K562 (cell line): ENCODE measurements around the gene ADRM1. TPM values are rescaled to one million over a fixed set of nuclear protein-coding genes. Genes with fewer than 3 reads are reported as not detected.

ENCODE experiments used
- ARHGAP35 ChIP-seq: fragments of 450-650 bp; IDR thresholded peaks from 2 replicates; pipeline ENCODE4 v1.6.1; 2018; ENCODE audit not compliant: partially characterized antibody
- BDP1 ChIP-seq: IDR thresholded peaks from 3 replicates; pipeline ENCODE4 v1.6.1; 2011; ENCODE audit not compliant: insufficient read length, insufficient read depth
- BMI1 ChIP-seq: fragments of 150-350 bp; IDR thresholded peaks from 2 replicates; pipeline ENCODE4 v1.6.1; 2014; ENCODE audit warnings: low read length
- DPF2 ChIP-seq: fragments of 450-650 bp; IDR thresholded peaks from 2 replicates; pipeline ENCODE4 v1.6.1; 2016
- GABPA ChIP-seq: fragments of 200-800 bp; sonication (Bioruptor generic); conservative IDR thresholded peaks from 2 replicates; pipeline ENCODE4 v1.6.1; 2016; ENCODE audit warnings: low read depth, missing genetic modification characterization, missing compliant biosample characterization
- HDAC8 ChIP-seq: fragments of 450-650 bp; IDR thresholded peaks from 2 replicates; pipeline ENCODE4 v1.6.1; 2016; ENCODE audit warnings: mild to moderate bottlenecking, missing genetic modification characterization, moderate library complexity, missing compliant biosample characterization
- MCM7 ChIP-seq, 2 experiments: fragments of 450-650 bp; IDR thresholded peaks; 2 replicates each; pipeline ENCODE4 v1.6.1; 2016 to 2018
- MLX ChIP-seq, 2 experiments: fragments of 450-650 bp in 1 of 2; sonication (generic) in 1 of 2; formaldehyde crosslinking; conservative IDR thresholded peaks; 2 replicates each; pipeline versions ENCODE4 v1.4.0 to v1.8.1; 2020 to 2022; ENCODE audit warnings: mild to moderate bottlenecking in 1 of 2, missing genetic modification reagents in 1 of 2
- MTA3 ChIP-seq: fragments of 450-650 bp; formaldehyde crosslinking; IDR thresholded peaks from 2 replicates; pipeline ENCODE4 v1.6.1; 2017; ENCODE audit warnings: mild to moderate bottlenecking, borderline replicate concordance
- NFIX ChIP-seq: fragments of 250-450 bp; sonication (Bioruptor Pico); IDR thresholded peaks from 2 replicates; pipeline ENCODE4 v1.4.0; 2020; ENCODE audit warnings: low read depth, mild to moderate bottlenecking, moderate library complexity
- PATZ1 ChIP-seq: fragments of 250-450 bp; sonication (Bioruptor Pico); IDR thresholded peaks from 2 replicates; pipeline ENCODE4 v1.5.0; 2020; ENCODE audit warnings: mild to moderate bottlenecking, borderline replicate concordance
- SMARCB1 ChIP-seq: IDR thresholded peaks from 2 replicates; pipeline ENCODE4 v1.6.1; 2011; ENCODE audit warnings: improper control_type of control experiment, low read depth; ENCODE audit not compliant: insufficient read length
- SUPT5H ChIP-seq: fragments of 450-650 bp; IDR thresholded peaks from 2 replicates; pipeline ENCODE4 v1.6.1; 2016
- TCF7 ChIP-seq: sonication (generic); IDR thresholded peaks from 2 replicates; pipeline ENCODE4 v1.6.1; 2016; ENCODE audit warnings: antibody characterized with exemption, borderline replicate concordance
- TEAD2 ChIP-seq: fragments of 450-650 bp; IDR thresholded peaks from 2 replicates; pipeline ENCODE4 v1.6.1; 2016; ENCODE audit warnings: missing genetic modification characterization, control low read depth, missing compliant biosample characterization
- UBTF ChIP-seq, 2 experiments: IDR thresholded peaks; 2 replicates each; pipeline ENCODE4 v1.6.1; 2012; ENCODE audit warnings: improper control_type of control experiment in 2 of 2, low read depth in 2 of 2, low read length in 2 of 2, borderline replicate concordance in 1 of 2
- ZNF197 ChIP-seq: fragments of 200-800 bp; sonication (Bioruptor generic); IDR thresholded peaks from 2 replicates; pipeline ENCODE4 v1.6.1; 2016; ENCODE audit warnings: low read depth, missing genetic modification characterization, missing compliant biosample characterization
- ZNF384 ChIP-seq: IDR thresholded peaks from 2 replicates; pipeline ENCODE4 v1.6.1; 2012; ENCODE audit warnings: low read depth, low read length, improper control_type of control experiment
- ZNF431 ChIP-seq: sonication (generic); formaldehyde crosslinking; IDR thresholded peaks from 2 replicates; pipeline ENCODE4 v1.8.0; 2022; ENCODE audit warnings: mild to moderate bottlenecking, missing genetic modification reagents
- polyA plus RNA-seq, 8 experiments: library from polyadenylated mRNA; depleted of rRNA in 4 of 8; stranded (reverse) in 5 of 8; unstranded in 3 of 8; fragments of >200 nt; fragmentation: Nextera tagmentation in 2 of 8; fragmentation: Illumina TruSeq in 1 of 8; extraction: Ambion mirVana in 2 of 8; extraction: Trizol in 1 of 8; gene quantifications; 2 replicates each; pipeline versions ENCODE4 v1.2.1 to v1.2.3, GENCODE V29; 2011 to 2014; ENCODE audit warnings: inconsistent platforms in 1 of 8, missing spikeins in 1 of 8
- total RNA-seq, 7 experiments: library from RNA; depleted of rRNA in 6 of 7; stranded (reverse); fragments of >200 nt in 6 of 7; fragmentation: Illumina TruSeq in 2 of 7; extraction: Trizol in 2 of 7; gene quantifications; 2 replicates each; pipeline versions ENCODE4 v1.2.1 to v1.2.3, GENCODE V29; 2011 to 2021; ENCODE audit warnings: low replicate concordance in 1 of 7
- TF ChIP-seq, protein P1 (sequence below), 2 experiments: fragments of 450-650 bp in 1 of 2; sonication (generic) in 1 of 2; formaldehyde crosslinking in 1 of 2; IDR thresholded peaks in 1 of 2; conservative IDR thresholded peaks in 1 of 2; 2 replicates each; pipeline versions ENCODE4 v1.6.1 to v1.8.1; 2016 to 2023; ENCODE audit warnings: mild to moderate bottlenecking in 2 of 2, moderate library complexity in 2 of 2, inconsistent platforms in 1 of 2, missing genetic modification reagents in 1 of 2
- TF ChIP-seq, protein P2 (sequence below): fragments of 450-650 bp; IDR thresholded peaks from 2 replicates; pipeline ENCODE4 v1.6.1; 2016; ENCODE audit warnings: antibody characterized with exemption

The ADRM1 gene
- total and polyA plus RNA-seq, 9 of the 15 experiments (the other 6 are each of a cell fraction or from before 2014, with no cell fraction given), result 5.0 to 223 (median 67.4) TPM

DNA sequence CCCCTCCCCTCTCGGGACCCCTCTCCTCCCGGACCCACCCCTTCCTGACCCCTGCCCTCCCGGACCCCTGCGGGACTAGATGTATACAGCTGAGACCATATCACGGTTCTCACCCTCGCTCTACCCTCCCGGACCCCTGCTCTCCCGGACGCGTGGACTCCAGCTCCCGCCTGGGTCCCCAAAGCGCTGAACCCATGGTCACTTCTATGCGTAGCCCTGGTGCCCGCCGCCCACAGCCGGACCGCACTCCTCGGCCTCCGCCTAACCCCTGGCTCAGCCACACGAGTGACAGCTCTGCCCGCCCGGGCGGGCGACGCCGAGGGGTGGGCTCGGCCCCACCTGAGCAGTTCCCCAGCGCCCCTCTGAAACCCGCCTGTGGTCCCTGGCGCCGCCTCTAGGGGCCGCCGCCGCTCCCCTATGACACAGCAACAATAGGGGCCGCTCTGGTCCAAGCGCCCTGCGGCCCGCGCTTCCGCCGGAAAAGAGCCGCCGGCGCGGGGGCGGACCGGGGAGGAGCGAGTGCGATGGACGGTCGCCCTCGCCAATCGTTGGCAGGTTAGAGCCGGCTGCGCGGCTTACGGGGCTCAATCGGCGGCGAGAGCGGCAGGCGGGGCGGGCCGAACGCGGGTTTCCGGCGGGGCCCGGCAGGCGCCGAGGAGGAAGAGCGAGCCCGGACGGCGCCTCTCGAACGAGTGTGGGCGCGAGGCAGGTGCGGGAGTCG lies at the start of gene ADRM1 (continued):
- TF ChIP-seq, protein P1, sequence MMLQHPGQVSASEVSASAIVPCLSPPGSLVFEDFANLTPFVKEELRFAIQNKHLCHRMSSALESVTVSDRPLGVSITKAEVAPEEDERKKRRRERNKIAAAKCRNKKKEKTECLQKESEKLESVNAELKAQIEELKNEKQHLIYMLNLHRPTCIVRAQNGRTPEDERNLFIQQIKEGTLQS (IDR thresholded peaks at IDR 0.05), result no peak
- TF ChIP-seq, protein P1 (CRISPR knock-in tag; conservative IDR thresholded peaks at IDR 0.05), result no peak
- no peak for TF ChIP-seq SMARCB1
- TF ChIP-seq TEAD2, result no peak
- TF ChIP-seq, protein P2, sequence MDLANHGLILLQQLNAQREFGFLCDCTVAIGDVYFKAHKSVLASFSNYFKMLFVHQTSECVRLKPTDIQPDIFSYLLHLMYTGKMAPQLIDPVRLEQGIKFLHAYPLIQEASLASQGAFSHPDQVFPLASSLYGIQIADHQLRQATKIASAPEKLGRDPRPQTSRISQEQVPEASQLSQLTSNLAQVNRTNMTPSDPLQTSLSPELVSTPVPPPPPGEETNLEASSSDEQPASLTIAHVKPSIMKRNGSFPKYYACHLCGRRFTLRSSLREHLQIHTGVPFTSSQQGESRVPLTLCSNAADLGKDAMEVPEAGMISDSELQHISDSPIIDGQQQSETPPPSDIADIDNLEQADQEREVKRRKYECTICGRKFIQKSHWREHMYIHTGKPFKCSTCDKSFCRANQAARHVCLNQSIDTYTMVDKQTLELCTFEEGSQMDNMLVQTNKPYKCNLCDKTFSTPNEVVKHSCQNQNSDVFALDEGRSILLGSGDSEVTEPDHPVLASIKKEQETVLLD, result peak; percentile 39; the same call in 1 of the 2 replicates
- TF ChIP-seq MTA3, result peak; percentile 89
- no peak for TF ChIP-seq NFIX (CRISPR knock-in tag)
- TF ChIP-seq ZNF384, result no peak
- no peak for TF ChIP-seq MCM7 (IDR thresholded peaks at IDR 0.05)
- no peak for TF ChIP-seq PATZ1 (CRISPR knock-in tag)
- TF ChIP-seq GABPA (tag), result peak; percentile 99
- TF ChIP-seq TCF7, result 0 out of 2 replicates have a peak, but pooled peaks have one; percentile 52
- TF ChIP-seq ZNF197, result no peak
- no peak for TF ChIP-seq ARHGAP35
- no peak for TF ChIP-seq DPF2
- TF ChIP-seq BMI1, result no peak
- TF ChIP-seq UBTF (IDR thresholded peaks at IDR 0.05; ENCODE audit: borderline replicate concordance in 1 of 2, low read depth in 2 of 2, low read length in 2 of 2), result peak in 1 of 2 experiments; percentile 27; a peak in 1 of 4 replicates
- no peak for TF ChIP-seq MLX (CRISPR knock-in tag; conservative IDR thresholded peaks at IDR 0.05)
- TF ChIP-seq BDP1, result no peak
- TF ChIP-seq ZNF431 (CRISPR knock-in tag), result no peak
- no peak for TF ChIP-seq HDAC8 (tag)
- peak; percentile 76; the same call in 1 of the 2 replicates for TF ChIP-seq SUPT5H
